Heart right ventricle (tissue), 16 donors: Measurements from ENCODE around the gene AGPAT3. TPM values are rescaled to one million over a fixed set of nuclear protein-coding genes. Genes with fewer than 3 reads are reported as not detected.
"Not testable (repeated sequence)": the region's sequence is repeated elsewhere in the genome, so short reads cannot be mapped to it uniquely, and the experiment has no call there.

ENCODE experiments used
- ATAC-seq, 8 donors: fragments of 200-7000 bp; cut with Tn5 transposase; one replicate each; pipeline ENCODE4 v1.9.1; 2020; ENCODE audit warnings: mild to moderate bottlenecking in 8 of 8, moderate library complexity in 8 of 8, moderate number of reproducible peaks in 1 of 8
- DNase-seq, 2 donors: peaks; one replicate each; pipeline ENCODE4 v3.0.0-alpha.2; 2020
- H3K27ac ChIP-seq, 10 donors: fragments of 200-600 bp; sonication (generic) in 2 of 10; one replicate each; pipeline versions ENCODE4 v1.5.0 to v1.8.0; 2020 to 2022; ENCODE audit warnings: mild to moderate bottlenecking in 3 of 10
- H3K27me3 ChIP-seq, 7 donors: fragments of 200-600 bp; one replicate each; pipeline ENCODE4 v1.8.0; 2021 to 2022; ENCODE audit warnings: mild to moderate bottlenecking in 2 of 7
- H3K36me3 ChIP-seq, 9 donors: fragments of 200-600 bp; sonication (generic) in 1 of 9; one replicate each; pipeline versions ENCODE4 v1.5.0 to v1.8.0; 2020 to 2022; ENCODE audit warnings: mild to moderate bottlenecking in 2 of 9
- H3K4me1 ChIP-seq, 9 donors: fragments of 200-600 bp; sonication (generic) in 1 of 9; one replicate each; pipeline versions ENCODE4 v1.5.0 to v1.8.0; 2020 to 2022; ENCODE audit warnings: mild to moderate bottlenecking in 4 of 9
- H3K4me3 ChIP-seq, 10 donors: fragments of 200-600 bp; sonication (generic) in 2 of 10; one replicate each; pipeline versions ENCODE4 v1.5.0 to v1.8.0; 2020 to 2022; ENCODE audit warnings: mild to moderate bottlenecking in 7 of 10, moderate library complexity in 2 of 10
- H3K9me3 ChIP-seq, 11 donors: fragments of 200-600 bp in 10 of 11; sonication (generic) in 2 of 11; one replicate each; pipeline versions ENCODE4 v1.5.0 to v1.8.0; 2013 to 2022; ENCODE audit warnings: mild to moderate bottlenecking in 2 of 11, control low read depth in 1 of 11, moderate library complexity in 1 of 11
- WGBS, 2 donors: extraction: QIAGEN DNeasy Blood & Tissue Kit; methylation state at CpG; one replicate each; pipeline ENCODE4 v1.1.7; 2013; ENCODE audit warnings: inconsistent platforms in 1 of 2; 5-methylcytosine and 5-hydroxymethylcytosine counted together
- intact Hi-C, 10 donors: fragments of 100-400 bp; cut with DNase I; formaldehyde crosslinking; loops; one replicate each; pipeline versions ENCODE4 v1.11.1 to v1.14.2; 2022
- polyA plus RNA-seq, 2 donors: library from polyadenylated mRNA; stranded (reverse); fragments of 200-250 nt; gene quantifications; one replicate each; pipeline ENCODE4 v1.2.3, GENCODE V29; 2013
- total RNA-seq, 10 donors: library from RNA; stranded (reverse); fragmentation: NEBNext Ultra II Directional in 3 of 10; extraction: Animal tissue kit (Norgen Biotek cat#: 25700) in 3 of 10; gene quantifications; one replicate each; pipeline versions ENCODE4 v1.2.1 to v1.2.4, GENCODE V29; 2021 to 2023
- TF ChIP-seq, protein P1 (sequence below), 9 donors: fragments of 200-600 bp; sonication (generic) in 2 of 9; IDR thresholded peaks; one replicate each; pipeline versions ENCODE4 v1.5.0 to v1.8.0; 2021 to 2022; ENCODE audit warnings: antibody characterized with exemption in 9 of 9, mild to moderate bottlenecking in 5 of 9, moderate library complexity in 1 of 9
- donor health status: Arrhythmogenic right ventricular cardiomyopathy.
- donor health status: ischemic (EF 13 %, LVEDD 7.1; RV severe dilation, severe dysfunction).
- donor health status: healthy with polysubstance abuse.
- donor health status: DM: no; HTN: yes; CAD: no.
- donor health status: DM: no; HTN: no; CAD: no.
- donor health status: ischemic (EF 25% LVEDD 6.9; RV normal size, moderate dysfunction).
- donor health status: ischemic (EF 25% LVEDD 5.7; RV mildly dilated, moderate dysfunction).
- donor health status: healthy.
- donor health status: DM: yes; HTN: yes; CAD: no.
- donor health status: Ischemic cardiomyopathy.
- donor health status: ischemic (EF 35%, LVEDD 5.7; RV mildly dilated, moderate dysfunction).
- donor health status: nonischemic (EF 11% LVEDD 7.7; RV severe dilation, severe dysfunction).
- donor health status: DM: yes; HTN: yes; CAD: no.
- donor health status: PGD.
- donor health status: ischemic (EF 29% LVEDD 5.4; RV normal size, mild dysfunction).
- donor health status: nonischemic (EF 23%, LVEDD 6.1; RV moderate dilation, normal function).

Gene AGPAT3
- total and polyA plus RNA-seq, 12 donors = 19.7 to 110 (median 65.6) TPM

DNA sequence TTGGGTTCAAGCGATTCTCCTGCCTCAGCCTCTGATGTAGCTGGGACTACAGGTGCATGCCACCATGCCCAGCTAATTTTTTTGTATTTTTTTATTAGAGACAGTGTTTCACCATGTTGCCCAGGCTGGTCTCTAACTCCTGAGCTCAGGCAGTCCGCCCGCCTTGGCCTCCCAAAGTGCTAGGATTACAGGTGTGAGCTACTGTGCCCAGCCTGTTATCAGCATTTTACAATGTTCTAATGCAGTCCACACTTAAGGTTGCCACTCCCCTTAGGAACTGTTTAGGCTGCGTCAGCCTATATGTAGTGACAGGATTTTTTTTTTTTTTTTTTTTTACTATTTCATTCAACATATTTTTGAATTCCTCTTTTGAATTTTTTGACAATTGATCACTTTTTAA, 30.2 kb downstream of the AGPAT3 start:
- intact Hi-C loops = no loop called here
- TF ChIP-seq, protein P1, sequence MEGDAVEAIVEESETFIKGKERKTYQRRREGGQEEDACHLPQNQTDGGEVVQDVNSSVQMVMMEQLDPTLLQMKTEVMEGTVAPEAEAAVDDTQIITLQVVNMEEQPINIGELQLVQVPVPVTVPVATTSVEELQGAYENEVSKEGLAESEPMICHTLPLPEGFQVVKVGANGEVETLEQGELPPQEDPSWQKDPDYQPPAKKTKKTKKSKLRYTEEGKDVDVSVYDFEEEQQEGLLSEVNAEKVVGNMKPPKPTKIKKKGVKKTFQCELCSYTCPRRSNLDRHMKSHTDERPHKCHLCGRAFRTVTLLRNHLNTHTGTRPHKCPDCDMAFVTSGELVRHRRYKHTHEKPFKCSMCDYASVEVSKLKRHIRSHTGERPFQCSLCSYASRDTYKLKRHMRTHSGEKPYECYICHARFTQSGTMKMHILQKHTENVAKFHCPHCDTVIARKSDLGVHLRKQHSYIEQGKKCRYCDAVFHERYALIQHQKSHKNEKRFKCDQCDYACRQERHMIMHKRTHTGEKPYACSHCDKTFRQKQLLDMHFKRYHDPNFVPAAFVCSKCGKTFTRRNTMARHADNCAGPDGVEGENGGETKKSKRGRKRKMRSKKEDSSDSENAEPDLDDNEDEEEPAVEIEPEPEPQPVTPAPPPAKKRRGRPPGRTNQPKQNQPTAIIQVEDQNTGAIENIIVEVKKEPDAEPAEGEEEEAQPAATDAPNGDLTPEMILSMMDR (IDR thresholded peaks at IDR 0.05) = no peak
- H3K27ac ChIP-seq = no peak overlapping the region
- ATAC-seq (no peak), DNase-seq (no peak)
- peaks cover 0 to 12% (median 0%) of the 10 kb centered on the region in 9 donors for H3K36me3 ChIP-seq
- H3K27me3 ChIP-seq = no peaks in the 10 kb centered on the region
- H3K4me1 ChIP-seq = peaks cover 0 to 28% (median 21%) of the 10 kb centered on the region in 9 donors
- H3K9me3 ChIP-seq = peaks cover 0 to 6% (median 0%) of the 10 kb centered on the region in 11 donors
- H3K4me3 ChIP-seq = no peak overlapping the region
- WGBS, 2 donors = 93 to 95% methylated on average over 4 of the region's 4 CpGs

GRCh38 chr21:43896696-43897299, 31.8 kb downstream of the AGPAT3 start:
- H3K27ac ChIP-seq, H3K9me3 ChIP-seq, intact Hi-C loops, ATAC-seq, H3K27me3 ChIP-seq, DNase-seq, H3K4me3 ChIP-seq: not testable (repeated sequence)
- 94% methylated on average over 3 of the region's 8 CpGs for WGBS, 2 donors
- peaks cover 0 to 24% (median 21%) of the 10 kb centered on the region in 9 donors for H3K4me1 ChIP-seq
- H3K36me3 ChIP-seq = peaks cover 0 to 18% (median 0%) of the 10 kb centered on the region in 9 donors

GRCh38 chr21:43899307-43900077, 34.5 kb downstream of the AGPAT3 start:
- intact Hi-C loops = loop anchor here in 2 of 10 donors (5.0 kb wide), 2 partner anchors 32 to 37 kb away; partner anchors contain the start of gene AGPAT3 (in 1 of the 2)
- Histone ChIP-seq H3K9me3 (peaks cover 0 to 6% (median 0%) of the 10 kb centered on the region in 11 donors), H3K27me3 (no peaks in the 10 kb centered on the region), H3K4me1 (peaks cover 0 to 34% (median 18%) of the 10 kb centered on the region in 9 donors), H3K4me3 (no peak overlapping the region), H3K27ac (no peak overlapping the region), H3K36me3 (peaks cover 0 to 22% (median 0%) of the 10 kb centered on the region in 9 donors)
- 93 to 95% methylated on average over 23 of the region's 23 CpGs for whole genome bisulfite sequencing, 2 donors
- TF ChIP-seq, protein P1 (IDR thresholded peaks at IDR 0.05) = no peak
- no peak for DNase-seq
- no peak for ATAC-seq

- DNase-seq = no peak
- H3K36me3 ChIP-seq = peaks cover 0 to 25% (median 0%) of the 10 kb centered on the region in 9 donors
- intact Hi-C loops = loop anchor here in 2 of 10 donors (5.0 kb wide), 2 partner anchors 33 to 38 kb away; partner anchors contain the start of gene AGPAT3 (in 1 of the 2)
- TF ChIP-seq, protein P1 (IDR thresholded peaks at IDR 0.05) = no peak
- H3K4me3 ChIP-seq = no peak overlapping the region
- peaks cover 0 to 32% (median 18%) of the 10 kb centered on the region in 9 donors for H3K4me1 ChIP-seq
- H3K9me3 ChIP-seq = peaks cover 0 to 6% (median 0%) of the 10 kb centered on the region in 11 donors
- WGBS, 2 donors = 96% methylated on average over 1 of the region's 1 CpG
- H3K27ac ChIP-seq = no peak overlapping the region
- ATAC-seq = no peak
- H3K27me3 ChIP-seq = no peaks in the 10 kb centered on the region
Observed at GRCh38 chr21:43900078-43900385, 35.0 kb downstream of the AGPAT3 start.
